ENCODE data around the gene CRYBA1.

DNA sequence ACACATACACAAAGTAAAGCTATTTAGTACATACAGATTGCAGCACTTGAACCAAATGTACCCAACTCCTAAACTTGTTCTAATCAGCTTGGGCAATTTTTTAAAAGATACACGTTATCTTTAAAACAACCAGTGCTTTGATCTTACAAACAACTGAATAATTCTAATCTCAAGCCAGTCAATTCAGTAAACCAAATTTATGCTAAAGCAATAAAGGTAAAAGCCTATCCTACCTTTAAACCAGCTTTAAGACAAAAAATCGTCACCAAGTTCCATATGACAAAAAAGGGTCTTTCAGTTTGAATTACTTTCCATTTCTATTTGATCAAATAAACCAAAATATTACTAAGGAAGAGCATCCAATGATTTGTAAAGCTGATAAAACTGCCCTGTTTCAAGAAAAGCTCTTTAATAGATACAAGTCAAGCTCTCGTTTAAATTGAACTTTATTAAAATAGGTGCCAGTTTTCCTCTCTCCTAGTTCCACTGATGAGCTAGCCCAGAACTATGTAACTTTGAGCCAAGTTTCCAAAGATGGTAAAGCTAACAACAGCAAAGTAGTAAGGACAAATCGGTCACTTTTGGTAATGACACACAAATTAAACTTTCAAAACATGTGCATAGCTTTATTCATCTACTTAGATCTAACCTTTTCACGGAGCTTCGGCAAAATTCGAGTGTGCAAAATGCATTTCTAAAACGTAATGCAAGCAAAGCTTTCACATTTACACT is 10.2 kb downstream of the CRYBA1 start:
- TF ChIP-seq CTCF (IDR thresholded peaks at IDR 0.05) (no peak), POLR2A (IDR thresholded peaks at IDR 0.05) (no peak)
